Uterus (tissue), 2 donors: Measurements from ENCODE around the gene ST8SIA6.

ENCODE experiments used
- CTCF ChIP-seq, 4 experiments: fragments of 200-600 bp in 2 of 4; fragments of 450-650 bp in 2 of 4; sonication (generic) in 2 of 4; IDR thresholded peaks; one replicate each; pipeline ENCODE4 v1.5.1; 2016 to 2019; ENCODE audit warnings: antibody characterized with exemption in 4 of 4, mild to moderate bottlenecking in 2 of 4, moderate library complexity in 1 of 4
- POLR2A ChIP-seq, 2 donors: fragments of 450-650 bp; IDR thresholded peaks; one replicate each; pipeline ENCODE4 v1.6.1; 2016; ENCODE audit warnings: antibody characterized with exemption in 2 of 2, mild to moderate bottlenecking in 1 of 2, moderate library complexity in 1 of 2

GRCh38 chr10:17456032-17456548 is 1.7 kb upstream of the ST8SIA6 start:
- no peak for TF ChIP-seq CTCF (IDR thresholded peaks at IDR 0.05)
- no peak for TF ChIP-seq POLR2A (IDR thresholded peaks at IDR 0.05)
